Erythroblast (primary cell): Measurements from ENCODE around the gene TTC21B.

Experiments used
- GATA1 ChIP-seq: IDR thresholded peaks from 2 replicates; pipeline ENCODE4 v1.6.1; 2011; ENCODE audit warnings: low read depth, mild to moderate bottlenecking, control low read depth, low read length, moderate library complexity
- POLR2A ChIP-seq: IDR thresholded peaks from 2 replicates; pipeline ENCODE4 v1.6.1; 2011; ENCODE audit warnings: mild to moderate bottlenecking, low read length

GRCh38 chr2:165898381-165898780 lies 55.2 kb downstream of the TTC21B start:
- TF ChIP-seq POLR2A (no peak), GATA1 (no peak)
